NCI-H2107 (cell line): ENCODE results near the gene SNAPC4.
"Not testable (repeated sequence)": the region's sequence is repeated elsewhere in the genome, so short reads cannot be mapped to it uniquely, and the experiment has no call there.

Experiments
- DNase-seq: peaks from one replicate; lab custom pipeline; 2025; lab: John Stamatoyannopoulos, UW

The SNAPC4 gene

DNA sequence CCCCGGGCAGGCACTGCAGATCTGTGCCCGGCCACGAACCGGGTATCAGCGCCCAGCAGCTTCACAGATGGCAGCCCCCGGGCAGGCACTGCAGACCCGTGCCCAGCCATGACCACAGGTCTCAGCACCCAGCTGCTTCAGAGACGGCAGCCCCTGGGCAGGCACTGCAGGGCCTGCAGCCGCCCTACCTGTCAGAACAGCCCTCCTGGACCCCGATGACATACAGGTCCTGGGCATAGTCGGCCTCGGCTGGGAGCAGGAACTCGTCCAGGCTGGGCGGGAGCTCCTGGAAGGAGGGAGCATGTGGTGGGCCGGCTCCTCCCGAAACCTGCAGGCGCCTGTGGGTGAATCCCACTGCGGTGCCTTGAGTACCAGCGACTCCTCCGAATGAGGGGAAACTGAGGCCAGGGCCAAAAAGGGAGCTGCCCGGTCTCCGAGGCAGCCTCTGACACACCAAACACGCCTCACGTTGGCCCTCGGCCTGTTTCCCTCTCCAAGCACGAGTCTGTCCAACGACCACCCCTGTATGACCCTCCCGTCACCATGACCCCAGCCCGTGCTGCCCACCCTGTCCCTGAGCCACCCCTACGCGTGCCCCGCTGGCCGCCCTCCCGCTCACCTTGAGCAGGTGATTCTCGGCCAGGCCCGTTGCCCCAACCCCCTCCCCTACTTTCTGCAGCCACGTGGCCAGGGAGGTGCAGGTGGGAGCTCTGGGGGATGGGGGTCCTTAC lies 34.0 kb upstream of the SNAPC4 start:
- no peak for DNase-seq

- no peak for DNase-seq
These were observed 33.2 kb upstream of the SNAPC4 start for GRCh38 chr9:136433043-136433715.

DNA sequence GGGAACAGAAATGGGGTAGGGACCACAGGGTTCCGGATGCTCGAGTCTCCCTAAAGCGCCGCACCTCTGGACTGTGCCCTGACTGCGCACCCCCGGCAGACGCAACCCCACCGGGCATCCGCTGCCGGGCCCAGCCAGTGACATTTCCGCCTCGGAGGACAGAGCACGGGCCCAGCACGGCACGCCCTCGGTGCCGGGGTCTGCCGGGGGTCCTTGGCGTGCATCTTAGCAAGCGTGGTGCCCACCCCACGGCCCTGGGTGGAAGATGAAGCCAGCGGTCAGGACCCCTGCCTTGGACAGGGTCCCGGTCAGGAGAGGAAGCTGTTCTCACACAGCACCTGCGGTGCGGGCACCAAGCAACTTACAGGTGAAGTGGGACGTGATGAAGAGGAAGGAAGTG lies 32.6 kb upstream of the SNAPC4 start:
- no peak for DNase-seq

- DNase-seq = no peak
These were observed 31.9 kb upstream of the SNAPC4 start for GRCh38 chr9:136431782-136432350.

GRCh38 chr9:136430588-136431234 lies 30.7 kb upstream of the SNAPC4 start:
- DNase-seq = no peak

- DNase-seq = no peak
These were observed 29.9 kb upstream of the SNAPC4 start for GRCh38 chr9:136429683-136430491.

- DNase-seq = no peak
These were observed 29.2 kb upstream of the SNAPC4 start for GRCh38 chr9:136429075-136429628.

DNA sequence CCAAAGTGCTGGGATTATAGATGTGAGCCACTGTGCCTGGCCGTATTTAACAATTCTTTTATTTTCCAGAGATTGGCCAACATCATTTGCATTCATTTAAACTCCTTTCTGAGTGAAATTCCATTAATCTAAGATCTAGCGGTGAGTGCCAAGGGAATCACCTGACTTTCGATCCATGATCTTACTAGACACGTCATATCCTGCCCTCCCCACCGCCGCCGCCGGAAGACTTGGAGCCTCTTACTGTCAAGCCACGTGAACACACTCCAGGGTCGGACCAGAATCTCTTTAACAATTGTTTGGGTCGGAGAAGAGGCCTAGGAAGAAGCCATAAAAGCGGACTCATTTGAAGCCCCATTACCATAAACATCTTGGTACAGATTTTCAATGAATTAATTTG lies 26.8 kb upstream of the SNAPC4 start:
- DNase-seq = no peak

DNA sequence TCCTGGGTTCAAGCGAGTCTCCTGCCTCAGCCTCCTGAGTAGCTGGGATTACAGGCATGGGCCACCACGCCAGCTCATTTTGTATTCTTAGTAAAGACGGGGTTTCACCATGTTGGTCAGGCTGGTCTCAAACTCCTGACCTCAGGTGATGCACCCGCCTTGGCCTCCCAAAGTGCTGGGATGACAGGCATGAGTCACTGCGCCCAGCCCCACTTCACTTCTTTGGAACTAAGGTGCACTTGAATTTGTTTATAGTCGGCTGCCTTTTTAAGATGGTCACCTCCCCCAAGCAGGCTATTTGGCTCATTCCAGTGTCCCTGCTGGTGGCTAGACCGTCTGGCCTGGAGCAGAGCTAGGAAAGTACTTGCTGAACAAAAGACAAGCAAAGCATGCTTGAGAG lies 25.4 kb upstream of the SNAPC4 start:
- not testable (repeated sequence) for DNase-seq

DNA sequence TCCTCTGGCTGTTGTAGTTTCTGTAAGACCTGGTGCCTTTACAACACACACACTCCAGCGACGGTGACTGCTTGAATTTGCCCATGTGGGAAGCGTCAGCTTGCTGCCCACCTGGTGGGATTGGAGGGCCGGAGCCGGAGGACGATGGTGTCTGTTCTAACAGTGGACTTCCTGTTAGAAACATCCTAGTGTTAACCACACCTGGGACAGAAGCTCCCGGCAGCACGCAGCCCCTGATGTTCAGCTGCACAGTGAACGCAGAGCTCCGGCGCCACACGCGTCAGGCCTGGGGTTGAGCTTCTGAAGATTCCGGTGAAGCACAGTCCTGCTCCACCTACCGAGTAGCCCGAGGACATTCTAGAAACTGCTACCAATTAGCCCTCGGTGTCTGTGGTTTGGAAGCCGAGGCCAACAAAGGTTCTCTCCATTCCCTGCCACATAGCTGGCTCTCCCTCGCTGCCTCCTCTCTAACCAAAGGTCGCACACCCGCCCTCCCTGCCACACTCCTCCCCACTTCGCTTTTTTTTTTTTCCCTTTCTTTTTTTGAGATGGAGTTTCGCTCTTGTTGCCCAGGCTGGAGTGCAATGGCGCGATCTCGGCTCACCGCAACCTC lies 24.9 kb upstream of the SNAPC4 start:
- DNase-seq = no peak

DNA sequence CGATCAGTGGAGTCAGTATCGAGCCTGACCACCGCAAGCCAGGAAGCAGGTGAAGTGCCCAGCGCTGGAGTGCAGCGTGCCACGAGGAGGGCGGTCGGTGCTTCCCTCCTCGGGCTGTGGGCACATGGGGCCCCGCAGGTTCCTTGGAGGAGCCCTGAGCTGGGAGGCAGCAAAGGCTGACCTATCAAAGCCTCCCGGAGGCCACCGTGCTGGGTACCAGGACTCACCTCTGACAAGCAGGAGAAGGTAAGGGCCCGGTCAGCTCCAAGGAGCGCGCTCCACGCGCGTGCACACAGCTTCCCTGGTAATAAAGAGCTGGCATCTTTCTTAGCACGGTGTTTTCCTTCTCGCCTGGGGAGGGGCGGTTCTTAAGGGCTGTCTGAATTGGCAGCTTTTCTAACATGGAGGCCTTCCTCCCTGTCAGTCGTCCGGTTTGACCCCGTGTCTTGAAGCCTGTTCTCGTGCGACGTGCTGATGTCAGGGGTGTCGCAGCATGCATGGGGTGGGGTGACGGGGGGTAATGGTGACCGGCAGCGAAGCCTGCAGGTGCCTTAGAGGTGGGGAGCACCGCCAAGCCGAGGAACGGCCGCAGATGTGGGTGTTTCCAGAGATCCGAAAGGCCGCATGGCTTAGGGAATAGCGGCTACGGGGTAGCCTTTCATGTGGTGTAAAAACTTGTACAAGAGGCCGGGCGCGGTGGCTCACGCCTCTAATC lies 23.6 kb upstream of the SNAPC4 start:
- DNase-seq = no peak

DNA sequence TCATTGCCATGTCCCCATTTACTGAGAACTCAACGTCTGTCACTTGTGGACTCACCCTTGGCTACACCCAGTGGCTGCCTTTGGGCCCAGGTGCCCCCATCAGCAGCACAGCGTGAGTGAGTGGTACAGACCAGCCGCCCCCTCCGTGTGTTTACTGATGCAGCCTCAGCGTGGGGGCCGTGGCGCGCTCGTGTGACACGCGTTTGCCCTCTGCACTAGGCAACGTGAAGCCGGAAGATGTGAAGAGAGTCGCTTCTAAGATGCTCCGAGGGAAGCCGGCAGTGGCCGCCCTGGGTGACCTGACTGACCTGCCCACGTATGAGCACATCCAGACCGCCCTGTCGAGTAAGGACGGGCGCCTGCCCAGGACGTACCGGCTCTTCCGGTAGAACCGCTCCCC lies 22.9 kb upstream of the SNAPC4 start:
- DNase-seq = no peak

DNA sequence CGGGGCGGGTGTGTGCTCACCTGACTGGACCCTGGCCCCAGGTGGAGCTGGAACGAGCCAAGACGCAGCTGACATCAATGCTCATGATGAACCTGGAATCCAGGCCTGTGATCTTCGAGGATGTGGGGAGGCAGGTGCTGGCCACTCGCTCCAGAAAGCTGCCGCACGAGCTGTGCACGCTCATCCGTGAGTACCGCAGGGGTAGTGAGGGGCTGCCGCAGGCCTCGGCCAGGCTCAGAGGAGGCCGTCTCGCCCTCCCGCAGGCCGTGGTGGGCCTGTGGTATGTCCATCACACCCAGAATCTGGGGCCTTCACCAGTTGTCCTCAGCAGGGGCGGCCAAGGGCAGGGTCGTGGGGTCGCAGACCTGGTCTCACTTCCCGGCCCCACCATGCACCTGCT lies 21.8 kb upstream of the SNAPC4 start:
- no peak for DNase-seq

DNA sequence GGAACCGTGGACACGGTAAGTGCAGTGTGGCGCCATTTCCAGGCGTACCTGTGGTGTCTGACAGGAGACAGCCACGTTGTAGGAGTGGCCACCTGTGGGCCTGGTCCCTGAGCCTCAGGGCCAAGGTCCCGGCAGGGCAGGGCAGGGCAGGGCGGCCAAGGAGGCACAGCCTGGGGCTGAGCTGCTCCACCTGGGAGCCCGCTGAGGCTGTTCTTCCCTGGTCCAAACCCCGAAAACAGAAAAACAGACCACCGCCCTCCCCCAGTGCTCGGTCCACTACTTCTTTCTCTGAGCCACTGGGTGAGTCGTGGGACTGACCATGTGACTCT lies 19.1 kb upstream of the SNAPC4 start:
- DNase-seq = no peak

GRCh38 chr9:136418182-136419091 lies 18.5 kb upstream of the SNAPC4 start:
- DNase-seq = no peak

GRCh38 chr9:136416914-136417313 lies 16.9 kb upstream of the SNAPC4 start:
- no peak for DNase-seq

DNA sequence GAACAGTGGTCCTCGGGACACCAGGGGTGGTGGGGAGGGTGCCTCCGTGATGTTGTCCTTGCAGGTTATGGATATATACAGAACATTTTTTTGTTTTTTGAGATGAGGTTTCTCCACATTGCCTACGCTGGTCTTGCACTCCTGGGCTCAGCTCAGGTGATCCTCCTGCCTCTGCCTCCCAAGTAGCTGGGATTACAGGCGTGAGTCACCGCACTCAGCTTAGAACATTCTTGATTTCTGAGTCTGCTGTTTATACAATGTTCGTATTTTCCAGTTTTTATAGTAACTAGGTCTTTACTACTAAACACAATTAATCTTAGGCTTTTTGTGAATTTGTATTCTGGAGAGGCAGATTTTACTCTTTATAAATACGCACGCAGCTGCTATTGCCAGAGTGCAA lies 16.5 kb upstream of the SNAPC4 start:
- no peak for DNase-seq

- no peak for DNase-seq
These were observed 13.0 kb upstream of the SNAPC4 start for GRCh38 chr9:136412962-136413361.

DNA sequence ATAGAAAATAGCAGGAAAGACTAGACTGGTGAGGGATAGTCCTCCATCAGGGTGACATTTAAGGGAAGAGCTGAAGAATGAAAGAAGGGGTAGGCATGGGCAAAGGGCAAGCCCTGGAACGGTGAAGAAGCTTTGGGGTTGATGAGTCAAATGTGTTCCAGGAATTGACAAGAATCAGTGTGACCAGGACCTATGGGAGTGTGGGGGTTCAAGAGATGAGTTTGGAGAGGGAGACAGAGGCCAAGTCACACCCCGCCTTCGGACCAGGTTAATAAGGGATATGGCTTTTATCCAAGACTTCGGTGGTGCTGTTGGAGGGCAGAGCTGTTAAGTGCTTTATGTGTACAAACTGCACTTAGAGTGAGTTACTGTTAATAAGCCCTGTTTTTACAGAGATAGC lies 11.4 kb upstream of the SNAPC4 start:
- no peak for DNase-seq
